ENCODE data around the gene TSKU.

TSKU gene

DNA sequence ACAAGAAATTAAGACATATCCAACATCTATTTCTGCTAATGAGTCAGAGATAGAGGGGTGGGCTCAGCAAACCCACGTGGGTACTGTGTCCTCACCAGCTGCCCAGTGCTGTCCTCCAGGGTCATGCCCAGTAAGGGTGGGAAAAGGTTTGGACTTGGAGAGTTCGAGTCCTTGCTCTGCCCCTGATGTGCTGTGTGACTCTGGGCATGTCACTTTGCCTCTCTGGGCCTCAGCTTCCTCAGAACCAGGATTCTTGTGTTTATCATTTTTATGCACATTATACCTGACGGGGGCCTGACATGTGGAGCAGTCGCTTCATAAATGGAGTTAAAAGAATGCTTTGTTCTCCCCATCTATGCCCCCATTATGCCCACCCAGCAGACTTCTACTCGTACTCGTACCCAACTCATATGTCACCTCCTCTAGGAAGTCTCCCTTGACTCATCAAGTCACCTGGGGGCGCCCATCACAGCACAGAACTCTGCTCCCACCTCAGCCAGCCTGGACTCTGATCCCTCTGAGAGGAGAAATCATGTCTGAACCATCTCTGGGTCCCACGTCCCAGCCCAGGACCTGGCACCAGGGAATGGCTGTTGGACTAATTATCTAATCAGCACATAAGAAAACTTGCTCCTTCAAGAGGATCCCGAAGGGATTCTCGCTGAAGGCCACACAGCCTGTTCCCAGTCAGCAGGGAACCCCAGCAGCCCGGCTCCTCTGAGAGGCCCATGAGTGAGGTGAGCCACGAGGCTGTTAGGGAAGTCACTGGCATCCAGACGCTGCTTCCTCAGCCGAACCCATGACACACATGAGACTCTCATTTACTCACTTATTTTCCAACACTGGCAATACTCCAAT is 38.7 kb upstream of the TSKU start:
- no peaks in the 10 kb centered on the region for H3K36me3 Mint-ChIP-seq (ENCODE audit: low read depth)
- H3K9me3 Mint-ChIP-seq = no peaks in the 10 kb centered on the region
- peaks cover 41% of the 10 kb centered on the region for H3K4me1 Mint-ChIP-seq
- TF ChIP-seq CTCF (IDR thresholded peaks at IDR 0.05) = no peak
- DNase-seq = no peak
- H3K27me3 Mint-ChIP-seq (ENCODE audit: low read depth, poor library complexity) = no peaks in the 10 kb centered on the region
- no peak overlapping the region for H3K4me3 Mint-ChIP-seq
- peak overlapping the region; percentile 46 for H3K27ac Mint-ChIP-seq

GRCh38 chr11:76745044-76745376 is 38.1 kb upstream of the TSKU start:
- no peak for DNase-seq
- Mint-ChIP-seq H3K4me3 (no peak overlapping the region), H3K9me3 (no peaks in the 10 kb centered on the region), H3K36me3 (ENCODE audit: low read depth) (no peaks in the 10 kb centered on the region), H3K27ac (peak overlapping the region; percentile 46), H3K27me3 (ENCODE audit: low read depth, poor library complexity) (no peaks in the 10 kb centered on the region), H3K4me1 (peaks cover 46% of the 10 kb centered on the region)
- no peak for TF ChIP-seq CTCF (IDR thresholded peaks at IDR 0.05)

DNA sequence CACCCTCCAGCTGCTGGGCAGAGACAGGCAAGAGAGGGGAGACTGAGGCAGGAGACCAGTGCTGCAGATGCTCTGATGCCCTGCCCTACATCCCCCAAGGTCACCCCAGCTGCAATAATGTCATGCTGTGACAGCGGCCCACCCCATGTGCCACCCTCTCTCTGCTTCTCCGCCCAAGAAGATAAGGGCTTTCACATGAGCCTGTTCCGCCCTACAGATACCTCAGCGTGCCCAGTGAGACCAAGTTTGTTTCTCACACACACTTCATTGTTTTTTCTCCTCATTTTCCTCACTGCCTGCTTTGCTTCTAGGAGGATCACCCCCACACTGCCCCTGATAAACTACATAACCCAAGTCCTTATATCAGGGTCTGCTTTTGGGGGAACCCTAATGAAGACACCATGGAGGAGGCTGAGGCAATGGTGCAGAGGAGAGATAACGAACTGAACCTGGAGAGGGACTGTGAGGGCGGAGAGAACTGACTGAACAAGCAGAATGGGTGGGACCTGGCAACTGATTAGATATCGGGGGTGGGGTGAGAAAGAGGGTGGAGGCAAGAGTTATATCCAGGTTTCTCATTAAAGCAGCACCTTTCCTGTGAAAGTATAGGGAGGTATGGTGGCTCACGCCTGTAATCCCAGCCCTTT is 37.5 kb upstream of the TSKU start:
- DNase-seq = no peak
- Mint-ChIP-seq H3K36me3 (ENCODE audit: low read depth) (no peaks in the 10 kb centered on the region), H3K4me3 (no peak overlapping the region), H3K4me1 (peaks cover 53% of the 10 kb centered on the region), H3K27ac (peak overlapping the region; percentile 41), H3K27me3 (ENCODE audit: low read depth, poor library complexity) (no peaks in the 10 kb centered on the region), H3K9me3 (no peaks in the 10 kb centered on the region)
- TF ChIP-seq CTCF (IDR thresholded peaks at IDR 0.05) = no peak

DNA sequence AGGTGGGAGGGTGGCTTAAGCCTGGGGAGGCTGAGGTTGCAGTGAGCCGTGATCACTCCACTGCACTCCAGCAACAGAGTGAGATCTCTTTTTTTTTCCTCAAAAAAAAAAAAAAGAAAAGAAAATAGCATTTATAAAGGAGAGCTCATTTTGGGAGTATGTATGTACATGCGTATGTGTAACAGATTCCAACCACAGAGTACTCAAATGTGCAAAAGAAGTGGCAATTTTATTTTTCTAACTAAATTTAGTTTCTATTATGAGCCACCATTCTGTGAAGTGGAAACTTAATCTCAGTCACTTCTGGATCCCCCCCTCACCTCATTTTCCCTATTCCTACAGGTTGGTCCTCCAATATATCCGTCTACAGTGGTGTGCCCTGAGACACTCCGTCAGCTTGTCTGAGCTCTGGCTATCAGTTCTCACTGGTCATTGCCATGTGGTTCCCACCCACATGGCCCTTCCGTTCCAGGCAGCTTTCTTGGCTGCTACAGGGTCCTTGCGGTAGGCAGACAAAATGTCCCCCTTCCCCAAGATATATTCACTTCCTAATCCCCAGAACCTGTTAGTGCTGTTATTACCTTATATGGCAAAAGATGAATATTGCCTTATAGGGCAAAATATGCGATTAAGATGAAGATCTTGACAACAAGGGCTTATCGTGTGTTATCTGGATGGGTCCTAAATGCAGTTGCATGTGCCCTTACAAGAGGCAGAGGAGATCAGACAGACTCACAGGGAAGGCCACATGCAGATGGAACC is 35.8 kb upstream of the TSKU start:
- peak overlapping the region; percentile 12 for H3K4me3 Mint-ChIP-seq
- no peaks in the 10 kb centered on the region for H3K9me3 Mint-ChIP-seq
- no peaks in the 10 kb centered on the region for H3K27me3 Mint-ChIP-seq (ENCODE audit: low read depth, poor library complexity)
- DNase-seq = no peak
- TF ChIP-seq CTCF (IDR thresholded peaks at IDR 0.05) = no peak
- H3K36me3 Mint-ChIP-seq (ENCODE audit: low read depth) = no peaks in the 10 kb centered on the region
- peak overlapping the region; percentile 50 for H3K27ac Mint-ChIP-seq
- peaks cover 64% of the 10 kb centered on the region for H3K4me1 Mint-ChIP-seq

DNA sequence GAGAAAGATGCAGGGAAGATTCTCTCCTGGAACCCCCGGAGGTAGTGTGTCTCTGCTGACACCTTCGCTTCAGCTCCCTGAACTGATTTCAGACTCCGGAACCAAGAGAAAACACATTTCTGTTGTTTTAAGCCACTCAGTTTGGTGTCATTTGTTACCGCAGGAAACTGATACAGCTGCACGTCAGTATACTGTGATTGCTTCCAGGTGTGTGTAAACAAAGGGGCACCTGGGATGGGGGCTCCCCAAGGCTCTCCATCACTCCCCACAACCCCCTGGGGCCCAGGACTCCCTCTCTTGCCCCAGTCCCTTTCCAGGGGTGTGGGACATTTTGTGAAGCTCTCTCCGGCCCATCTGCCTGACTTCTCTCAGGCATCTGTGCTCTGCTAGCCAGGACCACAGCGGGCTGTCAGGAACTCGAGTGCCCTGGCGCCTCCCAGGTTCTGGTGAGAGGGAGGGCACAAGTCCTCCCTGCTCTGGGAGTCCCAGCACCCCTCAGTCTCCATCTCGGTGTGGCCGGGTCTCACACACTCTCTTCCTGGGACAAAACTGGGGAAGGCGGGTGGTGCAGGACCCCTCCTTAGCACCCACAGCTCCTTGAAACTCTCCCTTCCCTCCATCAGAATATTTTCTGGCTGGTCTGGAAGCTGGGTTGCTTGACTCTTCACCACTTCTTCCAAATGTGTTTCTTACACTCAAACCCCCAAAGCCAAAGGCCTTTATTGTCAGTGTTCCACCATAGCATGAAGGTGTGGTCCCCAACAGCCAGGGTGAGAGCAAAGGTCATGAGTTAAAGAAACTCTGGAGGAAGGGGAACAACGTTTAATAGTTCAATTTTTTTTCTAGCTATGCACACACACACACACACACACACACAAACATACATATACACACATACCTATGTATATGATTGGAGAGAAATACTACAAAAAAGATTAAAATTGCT is 35.0 kb upstream of the TSKU start:
- H3K4me1 Mint-ChIP-seq = peaks cover 73% of the 10 kb centered on the region
- no peak for TF ChIP-seq CTCF (IDR thresholded peaks at IDR 0.05)
- peak overlapping the region; percentile 12 for H3K4me3 Mint-ChIP-seq
- no peak for DNase-seq
- H3K9me3 Mint-ChIP-seq = no peaks in the 10 kb centered on the region
- peak overlapping the region; percentile 83 for H3K27ac Mint-ChIP-seq
- no peaks in the 10 kb centered on the region for H3K36me3 Mint-ChIP-seq (ENCODE audit: low read depth)
- no peaks in the 10 kb centered on the region for H3K27me3 Mint-ChIP-seq (ENCODE audit: low read depth, poor library complexity)

Measured in nephron progenitor cell (in vitro differentiated cells).